Panc1 (cell line): Measurements from ENCODE around the gene TP53AIP1. TPM values are rescaled to one million over a fixed set of nuclear protein-coding genes. Genes with fewer than 3 reads are reported as not detected.

Experiments
- ATAC-seq: fragments of 200-7000 bp; cut with Tn5 transposase; 2 replicates; pipeline ENCODE4 v1.9.1; 2020; ENCODE audit warnings: mild to moderate bottlenecking, moderate library complexity
- BruUV-seq: library from RNA; stranded (reverse); fragments of 400-500 nt; replicated peaks from 2 replicates; lab custom pipeline; 2021; lab: Mats Ljungman, UMichigan
- CTCF ChIA-PET: fragments of 300-600 bp; sonication (Branson Sonifier 250); formaldehyde crosslinking; loops from one replicate; lab custom pipeline; 2022; ENCODE audit warnings: antibody characterized with exemption; lab: Charles Lee
- POLR2A ChIA-PET: fragments of 300-600 bp; sonication (Branson Sonifier 250); formaldehyde crosslinking; loops from one replicate; lab custom pipeline; 2022; ENCODE audit warnings: antibody characterized with exemption; lab: Charles Lee
- DNase-seq: peaks from one replicate; pipeline ENCODE4 v3.0.0-alpha.2; 2010; ENCODE audit warnings: low read depth, low spot score
- H3K27ac ChIP-seq: 2 replicates; pipeline ENCODE4 v1.5.1; 2011; ENCODE audit warnings: mild to moderate bottlenecking, low read length, inconsistent platforms
- H3K27me3 ChIP-seq: fragments of 200-500 bp; sonication (Bioruptor generic); 2 replicates; pipeline ENCODE4 v1.6.0; 2014; ENCODE audit warnings: low read length, inconsistent platforms; ENCODE audit not compliant: control insufficient read depth, insufficient read depth
- H3K36me3 ChIP-seq: fragments of 200-500 bp; sonication (Bioruptor generic); 2 replicates; pipeline ENCODE4 v1.5.1; 2014; ENCODE audit warnings: inconsistent platforms, mild to moderate bottlenecking, low read length, moderate library complexity; ENCODE audit not compliant: control insufficient read depth, insufficient read depth
- H3K4me1 ChIP-seq: 2 replicates; pipeline ENCODE4 v1.5.1; 2011; ENCODE audit warnings: inconsistent platforms, mild to moderate bottlenecking, low read length, moderate library complexity; ENCODE audit not compliant: control insufficient read depth, insufficient read depth
- H3K4me3 ChIP-seq, 2 experiments: 2 replicates each; pipeline ENCODE4 v1.5.1; 2011 to 2012; ENCODE audit warnings: low read depth in 2 of 2, low read length in 2 of 2, mild to moderate bottlenecking in 2 of 2, inconsistent platforms in 1 of 2, moderate library complexity in 1 of 2
- H3K9me3 ChIP-seq: fragments of 200-500 bp; sonication (Bioruptor generic); 2 replicates; pipeline ENCODE4 v1.5.1; 2014; ENCODE audit warnings: low read depth, mild to moderate bottlenecking, inconsistent platforms, low read length, moderate library complexity; ENCODE audit not compliant: control insufficient read depth, insufficient read depth
- POLR2AphosphoS5 ChIP-seq: IDR thresholded peaks from 2 replicates; pipeline ENCODE4 v1.6.1; 2012; ENCODE audit warnings: mild to moderate bottlenecking, low read depth, low read length, moderate library complexity
- SIN3A ChIP-seq: IDR thresholded peaks from 2 replicates; pipeline ENCODE4 v1.6.1; 2012; ENCODE audit warnings: low read depth, mild to moderate bottlenecking, low read length, moderate library complexity, borderline replicate concordance; ENCODE audit not compliant: insufficient read depth
- TCF7L2 ChIP-seq: IDR thresholded peaks from 2 replicates; pipeline ENCODE4 v1.6.1; 2011; ENCODE audit warnings: mild to moderate bottlenecking, low read depth, low read length, inconsistent platforms
- in situ Hi-C: cut with HindIII; loops from 2 replicates; pipeline ENCODE4 v1.10.0; 2016; ENCODE audit warnings: low sequenced_read_pairs, low pct_unique_long_range_greater_than_20kb
- intact Hi-C: fragments of 100-400 bp; cut with micrococcal nuclease; formaldehyde crosslinking; loops from one replicate; pipeline ENCODE4 v1.10.0; 2022; ENCODE audit not compliant: unreplicated experiment
- total RNA-seq: library from RNA; stranded (reverse); gene quantifications from one replicate; pipeline ENCODE4 v1.2.1, GENCODE V29; 2021; ENCODE audit not compliant: unreplicated experiment
- TF ChIP-seq, protein P1 (sequence below), 2 experiments: IDR thresholded peaks; 2 replicates each; pipeline ENCODE4 v1.6.1; 2011 to 2012; ENCODE audit warnings: low read depth in 2 of 2, control low read depth in 1 of 2, low read length in 1 of 2, mild to moderate bottlenecking in 1 of 2, moderate library complexity in 1 of 2; ENCODE audit not compliant: insufficient read depth in 1 of 2
- TF ChIP-seq, protein P2 (sequence below): fragments of 450-650 bp; IDR thresholded peaks from 2 replicates; pipeline ENCODE4 v1.5.1; 2017; ENCODE audit warnings: mild to moderate bottlenecking

TP53AIP1 gene
- total RNA-seq, 1 experiment from 2014 or later, result 0.08 TPM

DNA sequence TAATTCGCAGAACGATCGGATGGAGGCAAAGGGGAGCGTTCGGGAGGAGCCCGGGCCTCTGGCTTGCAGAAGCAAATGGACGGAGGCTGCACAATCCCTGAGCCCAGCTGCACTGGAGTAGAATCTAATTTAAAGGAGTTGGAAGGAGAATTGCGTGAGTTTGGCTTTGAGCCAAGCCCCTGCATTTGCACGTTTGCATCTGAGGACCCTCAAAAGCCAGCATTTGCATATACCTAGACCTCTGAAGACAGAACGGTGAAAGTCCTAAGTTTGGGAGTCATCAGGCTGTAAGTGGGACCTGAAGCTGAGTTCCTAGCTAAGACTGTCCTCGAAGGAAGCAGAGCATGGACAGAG lies 15.6 kb downstream of the TP53AIP1 start:
- TF ChIP-seq, protein P1, sequence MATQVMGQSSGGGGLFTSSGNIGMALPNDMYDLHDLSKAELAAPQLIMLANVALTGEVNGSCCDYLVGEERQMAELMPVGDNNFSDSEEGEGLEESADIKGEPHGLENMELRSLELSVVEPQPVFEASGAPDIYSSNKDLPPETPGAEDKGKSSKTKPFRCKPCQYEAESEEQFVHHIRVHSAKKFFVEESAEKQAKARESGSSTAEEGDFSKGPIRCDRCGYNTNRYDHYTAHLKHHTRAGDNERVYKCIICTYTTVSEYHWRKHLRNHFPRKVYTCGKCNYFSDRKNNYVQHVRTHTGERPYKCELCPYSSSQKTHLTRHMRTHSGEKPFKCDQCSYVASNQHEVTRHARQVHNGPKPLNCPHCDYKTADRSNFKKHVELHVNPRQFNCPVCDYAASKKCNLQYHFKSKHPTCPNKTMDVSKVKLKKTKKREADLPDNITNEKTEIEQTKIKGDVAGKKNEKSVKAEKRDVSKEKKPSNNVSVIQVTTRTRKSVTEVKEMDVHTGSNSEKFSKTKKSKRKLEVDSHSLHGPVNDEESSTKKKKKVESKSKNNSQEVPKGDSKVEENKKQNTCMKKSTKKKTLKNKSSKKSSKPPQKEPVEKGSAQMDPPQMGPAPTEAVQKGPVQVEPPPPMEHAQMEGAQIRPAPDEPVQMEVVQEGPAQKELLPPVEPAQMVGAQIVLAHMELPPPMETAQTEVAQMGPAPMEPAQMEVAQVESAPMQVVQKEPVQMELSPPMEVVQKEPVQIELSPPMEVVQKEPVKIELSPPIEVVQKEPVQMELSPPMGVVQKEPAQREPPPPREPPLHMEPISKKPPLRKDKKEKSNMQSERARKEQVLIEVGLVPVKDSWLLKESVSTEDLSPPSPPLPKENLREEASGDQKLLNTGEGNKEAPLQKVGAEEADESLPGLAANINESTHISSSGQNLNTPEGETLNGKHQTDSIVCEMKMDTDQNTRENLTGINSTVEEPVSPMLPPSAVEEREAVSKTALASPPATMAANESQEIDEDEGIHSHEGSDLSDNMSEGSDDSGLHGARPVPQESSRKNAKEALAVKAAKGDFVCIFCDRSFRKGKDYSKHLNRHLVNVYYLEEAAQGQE (IDR thresholded peaks at IDR 0.05; ENCODE audit: insufficient read depth in 1 of 2, low read depth in 2 of 2, low read length in 1 of 2), result no peak
- TF ChIP-seq TCF7L2 (no peak), POLR2AphosphoS5 (no peak)
- TF ChIP-seq, protein P2, sequence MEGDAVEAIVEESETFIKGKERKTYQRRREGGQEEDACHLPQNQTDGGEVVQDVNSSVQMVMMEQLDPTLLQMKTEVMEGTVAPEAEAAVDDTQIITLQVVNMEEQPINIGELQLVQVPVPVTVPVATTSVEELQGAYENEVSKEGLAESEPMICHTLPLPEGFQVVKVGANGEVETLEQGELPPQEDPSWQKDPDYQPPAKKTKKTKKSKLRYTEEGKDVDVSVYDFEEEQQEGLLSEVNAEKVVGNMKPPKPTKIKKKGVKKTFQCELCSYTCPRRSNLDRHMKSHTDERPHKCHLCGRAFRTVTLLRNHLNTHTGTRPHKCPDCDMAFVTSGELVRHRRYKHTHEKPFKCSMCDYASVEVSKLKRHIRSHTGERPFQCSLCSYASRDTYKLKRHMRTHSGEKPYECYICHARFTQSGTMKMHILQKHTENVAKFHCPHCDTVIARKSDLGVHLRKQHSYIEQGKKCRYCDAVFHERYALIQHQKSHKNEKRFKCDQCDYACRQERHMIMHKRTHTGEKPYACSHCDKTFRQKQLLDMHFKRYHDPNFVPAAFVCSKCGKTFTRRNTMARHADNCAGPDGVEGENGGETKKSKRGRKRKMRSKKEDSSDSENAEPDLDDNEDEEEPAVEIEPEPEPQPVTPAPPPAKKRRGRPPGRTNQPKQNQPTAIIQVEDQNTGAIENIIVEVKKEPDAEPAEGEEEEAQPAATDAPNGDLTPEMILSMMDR, result no peak
- no peaks in the 10 kb centered on the region for H3K4me1 ChIP-seq
- no peak overlapping the region for H3K4me3 ChIP-seq
- H3K27me3 ChIP-seq, result 0 out of 2 replicates have a peak, but pooled peaks cover 6% of the 10 kb centered on the region
- H3K27ac ChIP-seq, result no peak overlapping the region
- in situ Hi-C loops, result no loop called here
- BruUV-seq, result no TSS peak
- ChIA-PET POLR2A (no interaction called here), CTCF (no interaction called here)
- ATAC-seq, result peak; percentile 64
- H3K36me3 ChIP-seq, result no peaks in the 10 kb centered on the region
- no peak for DNase-seq
- H3K9me3 ChIP-seq, result no peaks in the 10 kb centered on the region
- intact Hi-C loops, result no loop called here

DNA sequence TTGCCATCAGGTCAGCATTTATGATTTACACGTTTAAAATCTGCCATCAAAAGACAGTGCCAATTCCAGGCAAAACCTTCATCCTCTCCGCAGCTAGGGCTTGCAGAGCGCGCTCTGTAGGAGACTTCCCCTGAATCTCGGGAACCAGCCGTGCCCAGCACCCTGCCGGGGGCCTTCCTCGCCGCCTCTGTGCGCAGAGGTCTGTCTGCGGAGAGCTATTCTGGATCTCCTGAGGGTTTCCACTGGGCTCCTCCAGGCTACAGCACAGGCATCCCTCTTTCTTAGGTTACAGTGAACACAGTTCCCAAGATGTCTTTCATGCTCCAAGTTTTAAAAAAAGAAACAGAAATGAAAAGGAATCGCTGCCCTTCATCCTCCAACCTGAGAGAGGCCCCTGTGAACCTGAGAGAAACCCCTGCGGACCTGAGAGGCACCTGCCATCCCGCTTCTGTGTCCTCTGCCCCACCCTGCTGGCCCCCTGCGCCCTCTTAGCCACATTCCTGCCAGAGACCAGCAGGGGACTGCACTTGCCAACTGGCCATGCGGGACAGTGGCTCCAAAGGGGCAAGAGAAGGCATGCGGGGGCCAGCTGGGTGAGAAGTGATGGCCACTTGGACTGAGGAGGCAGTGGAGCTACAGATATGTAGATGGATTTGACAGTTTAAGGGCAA lies 16.1 kb downstream of the TP53AIP1 start:
- no peaks in the 10 kb centered on the region for H3K36me3 ChIP-seq
- in situ Hi-C loops, result no loop called here

More for the DNA sequence above, 16.1 kb downstream of the TP53AIP1 start:
- intact Hi-C loops, result no loop called here
- Histone ChIP-seq H3K4me3 (no peak overlapping the region), H3K9me3 (no peaks in the 10 kb centered on the region), H3K27me3 (0 out of 2 replicates have a peak, but pooled peaks cover 6% of the 10 kb centered on the region), H3K4me1 (no peaks in the 10 kb centered on the region), H3K27ac (no peak overlapping the region)
- DNase-seq (no peak), ATAC-seq (no peak; the same call in 1 of the 2 replicates)
- CTCF ChIA-PET, result no interaction called here
- BruUV-seq, result no TSS peak
- no peak for TF ChIP-seq TCF7L2
- TF ChIP-seq SIN3A, result no peak
- TF ChIP-seq, protein P1 (IDR thresholded peaks at IDR 0.05; ENCODE audit: insufficient read depth in 1 of 2, low read depth in 2 of 2, low read length in 1 of 2), result no peak
- TF ChIP-seq POLR2AphosphoS5, result no peak
- TF ChIP-seq, protein P2, result no peak
- POLR2A ChIA-PET, result no interaction called here
